ENCODE data around the gene SLC16A1. TPM values are rescaled to one million over a fixed set of nuclear protein-coding genes. Genes with fewer than 3 reads are reported as not detected.

The SLC16A1 gene
- total RNA-seq, 1 donor from 2014 or later: 113 TPM

GRCh38 chr1:112905395-112906149 lies 50.4 kb downstream of the SLC16A1 start:
- TF ChIP-seq CTCF (conservative IDR thresholded peaks at IDR 0.05): no peak
- no peak for DNase-seq (ENCODE audit: low read depth, low spot score)
- Mint-ChIP-seq H3K9me3 (peaks cover 3% of the 10 kb centered on the region), H3K4me3 (no peak overlapping the region), H3K36me3 (ENCODE audit: low read depth) (peaks cover 19% of the 10 kb centered on the region), H3K27me3 (ENCODE audit: low read depth) (no peaks in the 10 kb centered on the region), H3K4me1 (peaks cover 22% of the 10 kb centered on the region), H3K27ac (ENCODE audit: unreplicated experiment) (no peak overlapping the region)

- TF ChIP-seq CTCF (conservative IDR thresholded peaks at IDR 0.05): no peak
- DNase-seq (ENCODE audit: low read depth, low spot score): no peak
- Mint-ChIP-seq H3K27ac (ENCODE audit: unreplicated experiment) (no peak overlapping the region), H3K27me3 (ENCODE audit: low read depth) (no peaks in the 10 kb centered on the region), H3K4me3 (no peak overlapping the region), H3K36me3 (ENCODE audit: low read depth) (peaks cover 17% of the 10 kb centered on the region), H3K4me1 (peaks cover 19% of the 10 kb centered on the region), H3K9me3 (peaks cover 3% of the 10 kb centered on the region)
Measured at GRCh38 chr1:112904831-112905261, 51.1 kb downstream of the SLC16A1 start.

GRCh38 chr1:112904071-112904830 lies 51.7 kb downstream of the SLC16A1 start:
- no peak for DNase-seq (ENCODE audit: low read depth, low spot score)
- H3K9me3 Mint-ChIP-seq: peaks cover 6% of the 10 kb centered on the region
- H3K27ac Mint-ChIP-seq (ENCODE audit: unreplicated experiment): no peak overlapping the region
- H3K27me3 Mint-ChIP-seq (ENCODE audit: low read depth): no peaks in the 10 kb centered on the region
- no peak for TF ChIP-seq CTCF (conservative IDR thresholded peaks at IDR 0.05)
- peaks cover 17% of the 10 kb centered on the region for H3K36me3 Mint-ChIP-seq (ENCODE audit: low read depth)
- H3K4me3 Mint-ChIP-seq: no peak overlapping the region
- H3K4me1 Mint-ChIP-seq: peaks cover 18% of the 10 kb centered on the region

- Mint-ChIP-seq H3K27ac (ENCODE audit: unreplicated experiment) (no peak overlapping the region), H3K36me3 (ENCODE audit: low read depth) (peaks cover 14% of the 10 kb centered on the region), H3K4me1 (peaks cover 18% of the 10 kb centered on the region), H3K4me3 (no peak overlapping the region), H3K9me3 (peaks cover 6% of the 10 kb centered on the region), H3K27me3 (ENCODE audit: low read depth) (no peaks in the 10 kb centered on the region)
- TF ChIP-seq CTCF (conservative IDR thresholded peaks at IDR 0.05): no peak
- DNase-seq (ENCODE audit: low read depth, low spot score): no peak
Measured at GRCh38 chr1:112902221-112902620, 53.8 kb downstream of the SLC16A1 start.

- peaks cover 16% of the 10 kb centered on the region for H3K4me1 Mint-ChIP-seq
- peaks cover 13% of the 10 kb centered on the region for H3K36me3 Mint-ChIP-seq (ENCODE audit: low read depth)
- no peak for DNase-seq (ENCODE audit: low read depth, low spot score)
- H3K4me3 Mint-ChIP-seq: no peak overlapping the region
- no peak overlapping the region for H3K27ac Mint-ChIP-seq (ENCODE audit: unreplicated experiment)
- H3K27me3 Mint-ChIP-seq (ENCODE audit: low read depth): no peaks in the 10 kb centered on the region
- H3K9me3 Mint-ChIP-seq: peaks cover 10% of the 10 kb centered on the region
- no peak for TF ChIP-seq CTCF (conservative IDR thresholded peaks at IDR 0.05)
Measured at GRCh38 chr1:112901387-112901786, 54.6 kb downstream of the SLC16A1 start.

All from neural crest cell (in vitro differentiated cells).